Left forelimb (tissue), 1 donor: ENCODE measurements around the gene TMEM248.
"Not testable (repeated sequence)": the region's sequence is repeated elsewhere in the genome, so short reads cannot be mapped to it uniquely, and the experiment has no call there.

Experiments used
- DNase-seq: peaks from one replicate; pipeline ENCODE4 v3.0.0-alpha.2; 2018; ENCODE audit warnings: low spot score

The TMEM248 gene

GRCh38 chr7:66950763-66951162 is 29.7 kb downstream of the TMEM248 start:
- no peak for DNase-seq

- DNase-seq: no peak
These were observed 31.5 kb downstream of the TMEM248 start for GRCh38 chr7:66952343-66953043.

- no peak for DNase-seq
These were observed 32.0 kb downstream of the TMEM248 start for GRCh38 chr7:66953044-66953427.

GRCh38 chr7:66957595-66958290 is 36.7 kb downstream of the TMEM248 start:
- DNase-seq: no peak

GRCh38 chr7:66958538-66959350 is 37.7 kb downstream of the TMEM248 start:
- DNase-seq: no peak

GRCh38 chr7:66960192-66960591 is 39.2 kb downstream of the TMEM248 start:
- DNase-seq: no peak

GRCh38 chr7:66961096-66961495 is 40.1 kb downstream of the TMEM248 start:
- DNase-seq: no peak

- no peak for DNase-seq
These were observed 43.4 kb downstream of the TMEM248 start for GRCh38 chr7:66964411-66964810.

GRCh38 chr7:66967029-66967428 is 46.0 kb downstream of the TMEM248 start:
- DNase-seq: no peak

- not testable (repeated sequence) for DNase-seq
These were observed 48.0 kb downstream of the TMEM248 start for GRCh38 chr7:66969001-66969400.

- DNase-seq: no peak
These were observed 49.3 kb downstream of the TMEM248 start for GRCh38 chr7:66970310-66970709.

GRCh38 chr7:66974986-66975590 is 54.1 kb downstream of the TMEM248 start:
- DNase-seq: no peak

GRCh38 chr7:66978312-66978711 is 57.3 kb downstream of the TMEM248 start:
- DNase-seq: not testable (repeated sequence)

- DNase-seq: not testable (repeated sequence)
These were observed 58.0 kb downstream of the TMEM248 start for GRCh38 chr7:66979013-66979412.

- DNase-seq: not testable (repeated sequence)
These were observed 59.3 kb downstream of the TMEM248 start for GRCh38 chr7:66980336-66980735.

- DNase-seq: not testable (repeated sequence)
These were observed 68.5 kb downstream of the TMEM248 start for GRCh38 chr7:66989552-66989951.

GRCh38 chr7:66994051-66994450 is 73.0 kb downstream of the TMEM248 start:
- DNase-seq: not testable (repeated sequence)

- DNase-seq: not testable (repeated sequence)
These were observed 73.6 kb downstream of the TMEM248 start for GRCh38 chr7:66994691-66995049.

- peak; percentile 92 for DNase-seq
These were observed 74.2 kb downstream of the TMEM248 start, which contains the start of gene SBDS for GRCh38 chr7:66995050-66995776. TSS of gene SBDS (minus strand) at chr7:66995586. CDS start at chr7:66995417, 169 bp downstream.

- DNase-seq: peak; percentile 98
These were observed 75.6 kb downstream of the TMEM248 start, which contains the start of gene TYW1 for GRCh38 chr7:66996444-66997191. TSS of gene TYW1 (plus strand) at chr7:66996833. CDS start at chr7:66996979, 146 bp downstream.
